ENCODE data around the gene TMEM178B.

GRCh38 chr7:141128506-141128905, 54.6 kb downstream of the TMEM178B start:
- TF ChIP-seq CTCF (IDR thresholded peaks at IDR 0.05): no peak
- no peak for TF ChIP-seq POLR2AphosphoS5 (IDR thresholded peaks at IDR 0.05)
- no peak for TF ChIP-seq EP300 (IDR thresholded peaks at IDR 0.05)

Data from esophagus muscularis mucosa (tissue), 4 donors.